Activated CD8-positive, alpha-beta memory T cell treated with anti-CD3 and anti-CD28 coated beads, Interleukin-2, amount 50 U/mL, for 48 hours (primary cell): ENCODE measurements around the gene ADPRHL1.

Experiments
- DNase-seq: peaks from one replicate; pipeline ENCODE4 v3.0.0-alpha.2; 2020

The ADPRHL1 gene

GRCh38 chr13:113364901-113365582 lies 88.2 kb downstream of the ADPRHL1 start:
- no peak for DNase-seq

DNA sequence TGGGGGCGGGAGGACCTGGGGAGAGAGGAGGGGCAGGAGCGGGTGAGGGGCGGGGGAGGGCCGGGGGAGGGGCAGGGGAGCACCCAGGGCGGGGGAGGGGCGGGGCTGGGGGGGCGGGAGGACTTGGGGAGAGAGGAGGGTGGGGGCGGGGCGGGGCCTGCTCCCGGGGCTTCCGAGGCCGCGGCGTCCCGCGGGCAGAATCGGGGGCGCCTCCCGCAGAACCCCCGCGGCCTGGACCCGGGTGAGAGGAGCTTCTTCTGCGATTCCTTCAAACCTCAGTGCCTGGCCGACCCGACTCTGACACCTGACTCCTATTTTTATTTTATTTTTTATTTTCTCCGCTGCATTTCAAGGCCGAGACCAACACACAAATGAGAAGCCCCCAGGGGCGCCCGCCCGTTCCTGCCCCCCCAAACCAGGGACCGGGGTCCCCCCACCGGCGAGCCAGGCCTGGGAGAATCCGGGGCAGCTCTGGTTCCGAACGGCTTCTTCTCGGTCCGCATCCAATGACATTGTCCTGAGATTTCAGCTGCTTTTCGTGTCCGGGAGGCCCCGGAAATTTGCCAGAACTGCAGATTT lies 88.9 kb downstream of the ADPRHL1 start:
- DNase-seq, result no peak

GRCh38 chr13:113361406-113361805 lies 91.9 kb downstream of the ADPRHL1 start:
- DNase-seq, result no peak

- no peak for DNase-seq
These were observed 92.8 kb downstream of the ADPRHL1 start for GRCh38 chr13:113360446-113360845.

DNA sequence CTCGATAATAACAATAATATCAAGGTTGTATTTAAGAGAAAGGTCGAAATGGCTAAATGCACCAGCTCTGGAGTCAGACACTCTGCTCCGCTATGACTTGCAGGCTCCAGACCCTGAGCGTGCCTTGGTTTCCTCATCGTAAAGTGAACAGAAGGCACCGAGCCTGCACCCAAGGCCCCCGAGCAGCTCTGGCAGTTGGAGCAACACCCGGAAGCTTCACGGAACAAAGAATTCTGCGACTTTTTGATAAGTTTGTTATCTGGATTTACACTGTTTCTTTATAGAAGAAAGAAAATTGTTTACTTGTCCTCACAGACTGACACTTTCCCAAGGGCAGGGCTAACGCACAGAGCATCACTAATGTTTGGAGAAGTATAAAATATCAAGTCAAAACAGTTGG lies 93.7 kb downstream of the ADPRHL1 start:
- no peak for DNase-seq

- no peak for DNase-seq
These were observed 94.6 kb downstream of the ADPRHL1 start for GRCh38 chr13:113358653-113359190.

GRCh38 chr13:113357529-113357928 lies 95.8 kb downstream of the ADPRHL1 start:
- no peak for DNase-seq

- DNase-seq, result no peak
These were observed 96.7 kb downstream of the ADPRHL1 start for GRCh38 chr13:113356596-113356995.

DNA sequence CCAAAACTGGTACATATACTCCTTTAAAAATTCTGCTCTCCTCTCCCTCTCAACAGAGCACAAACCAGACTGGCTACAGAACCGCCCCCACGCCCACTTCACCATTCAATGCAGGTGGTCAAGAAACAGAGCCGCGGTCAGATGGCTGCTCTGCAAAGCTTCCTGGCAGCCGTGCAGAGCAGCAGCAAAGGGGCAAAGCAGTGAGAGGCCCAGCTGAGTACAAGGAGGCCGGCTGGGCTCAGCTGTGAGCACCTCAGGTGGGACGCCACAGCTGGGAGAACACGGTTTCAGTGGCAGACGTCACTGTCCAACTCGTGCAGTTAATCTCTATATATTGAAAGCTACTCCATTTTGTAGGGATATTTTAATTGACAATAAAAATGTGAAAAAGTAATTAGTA lies 97.7 kb downstream of the ADPRHL1 start:
- DNase-seq, result no peak

DNA sequence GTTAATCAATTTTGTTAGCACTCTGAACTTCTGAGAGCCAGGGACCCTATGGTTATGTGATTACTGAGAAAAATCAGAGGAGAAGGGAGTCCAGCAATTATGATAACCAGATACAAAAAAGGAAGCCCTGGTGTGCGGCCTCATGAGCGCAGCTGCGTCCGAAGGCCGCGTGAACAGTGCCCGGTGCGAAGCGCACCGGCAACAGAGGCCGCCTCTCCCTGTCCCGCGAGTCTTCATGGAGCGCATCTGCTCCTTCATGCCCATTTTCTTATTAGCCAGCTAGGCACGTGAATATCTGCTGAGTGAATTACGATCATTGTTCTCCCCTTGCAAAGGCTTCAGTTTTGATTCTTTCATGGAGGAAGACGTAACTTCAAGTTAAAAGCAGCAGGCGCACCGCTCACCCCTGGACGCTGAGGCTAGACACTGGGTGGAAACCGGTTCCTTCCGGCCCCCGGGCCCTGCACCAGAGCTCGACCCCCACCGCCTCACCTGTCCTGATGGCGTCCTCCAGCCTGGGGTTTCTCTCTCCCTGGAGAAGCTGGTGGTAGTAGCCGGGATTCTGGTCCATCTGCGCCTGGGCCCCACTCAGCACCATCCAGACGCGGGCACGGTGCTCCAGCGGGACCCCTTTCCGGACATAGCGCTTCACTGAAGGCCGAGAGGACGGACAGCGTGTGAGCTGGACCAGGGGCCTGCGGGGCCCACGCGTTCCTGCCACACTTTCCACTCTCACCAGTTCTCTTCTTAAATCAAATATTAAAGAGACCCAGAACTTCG lies 98.3 kb downstream of the ADPRHL1 start:
- DNase-seq, result no peak

DNA sequence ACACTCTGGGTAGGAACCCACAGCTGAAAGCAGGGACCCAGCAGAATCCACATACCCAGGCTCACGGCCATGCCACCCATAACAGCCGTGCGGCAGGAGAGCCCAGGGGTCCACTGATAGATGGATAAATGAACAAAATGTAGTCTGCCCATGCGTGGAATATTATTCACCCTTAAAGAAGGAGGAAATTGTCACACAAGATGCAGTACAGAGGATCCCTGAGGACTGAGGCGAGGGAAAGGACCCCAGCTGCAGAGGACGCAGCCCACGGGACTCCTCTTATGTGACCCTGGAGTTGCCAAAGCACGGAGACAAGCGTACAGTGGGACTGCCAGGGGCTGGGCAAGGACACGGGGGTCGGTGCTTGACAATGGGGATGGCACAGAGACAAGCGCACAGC lies 100.0 kb downstream of the ADPRHL1 start:
- DNase-seq, result no peak

DNA sequence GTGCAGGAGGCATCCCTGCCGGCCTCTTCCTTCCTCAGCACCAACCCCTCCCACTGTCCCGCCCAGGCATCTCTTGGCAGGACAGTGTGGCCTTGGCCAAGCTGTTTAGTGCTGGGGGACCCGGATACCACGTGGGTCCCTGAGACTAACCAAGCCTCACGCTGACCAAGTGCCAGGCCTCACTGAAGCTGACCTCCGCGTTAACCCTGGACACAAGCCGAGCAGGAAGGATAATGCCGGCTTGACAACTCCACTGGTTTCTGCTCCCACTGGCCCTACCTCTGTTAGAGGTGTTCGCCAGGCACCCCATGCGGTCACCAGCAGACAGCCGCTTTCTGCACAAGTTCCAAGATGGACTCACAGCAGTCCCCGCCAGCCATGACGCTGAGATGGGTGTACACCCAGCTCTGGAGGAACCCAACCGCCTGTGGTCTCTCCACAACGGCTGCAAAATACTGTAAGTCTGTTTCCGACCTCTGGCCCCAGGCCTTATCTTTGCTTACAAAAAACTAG lies 101.7 kb downstream of the ADPRHL1 start:
- no peak for DNase-seq

DNA sequence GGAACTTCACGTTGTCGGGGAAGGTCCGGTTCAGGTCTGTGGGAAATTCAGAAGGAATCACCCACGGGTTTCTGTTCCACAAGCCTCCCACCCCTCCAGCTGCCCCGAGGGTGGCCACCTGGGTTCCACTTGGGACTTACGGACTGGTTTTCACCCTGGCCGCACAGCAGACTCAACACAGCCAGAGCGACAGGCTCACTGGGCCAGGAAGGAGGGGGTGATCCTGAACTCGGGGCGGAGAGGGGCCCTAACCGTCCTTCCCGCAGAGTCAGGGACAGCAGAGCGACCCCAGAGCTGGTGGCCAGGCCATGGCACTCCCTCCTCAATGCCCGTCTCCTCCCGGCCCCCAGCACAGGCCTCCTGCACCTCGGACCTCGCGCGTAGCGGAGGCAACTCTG lies 102.4 kb downstream of the ADPRHL1 start:
- no peak for DNase-seq

GRCh38 chr13:113350065-113350937 lies 103.0 kb downstream of the ADPRHL1 start:
- no peak for DNase-seq
